GM21717 (cell line): ENCODE measurements around the gene MAP1LC3B.

ENCODE experiments used
- ATAC-seq: cut with Tn5 transposase; IDR thresholded peaks from one replicate; pipeline ENCODE4 v1.9.1; 2021; ENCODE audit warnings: mild to moderate bottlenecking, moderate library complexity; ENCODE audit not compliant: unreplicated experiment

The MAP1LC3B gene

DNA sequence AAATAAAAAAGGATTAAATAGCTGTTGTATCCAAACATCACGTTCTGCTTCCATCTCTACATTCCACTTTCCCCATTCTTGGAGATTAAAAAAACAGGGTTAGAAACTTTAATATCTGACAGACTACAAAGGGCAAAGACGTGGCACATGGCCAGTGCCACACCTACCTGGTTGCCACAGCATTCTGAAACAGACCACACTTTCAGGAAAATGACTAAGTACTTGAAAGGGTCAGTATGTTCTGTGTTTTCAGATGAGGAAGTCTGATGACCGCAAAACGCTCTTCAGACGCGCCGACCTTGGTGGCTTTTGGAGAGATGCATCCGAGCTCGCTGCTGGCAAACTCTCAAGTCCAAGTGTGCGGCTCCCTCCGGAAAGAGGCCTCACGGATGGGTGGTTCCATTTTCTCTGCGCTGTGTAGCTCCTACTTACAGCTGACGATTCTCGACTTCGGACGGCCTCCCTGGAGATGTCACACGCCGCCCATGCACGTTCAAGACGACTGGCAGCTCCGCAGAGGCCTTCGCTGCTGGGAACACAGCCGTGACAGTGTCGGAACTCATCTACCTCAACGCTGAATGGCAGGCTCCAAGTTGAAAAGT is 15.5 kb downstream of the MAP1LC3B start:
- ATAC-seq = no peak

DNA sequence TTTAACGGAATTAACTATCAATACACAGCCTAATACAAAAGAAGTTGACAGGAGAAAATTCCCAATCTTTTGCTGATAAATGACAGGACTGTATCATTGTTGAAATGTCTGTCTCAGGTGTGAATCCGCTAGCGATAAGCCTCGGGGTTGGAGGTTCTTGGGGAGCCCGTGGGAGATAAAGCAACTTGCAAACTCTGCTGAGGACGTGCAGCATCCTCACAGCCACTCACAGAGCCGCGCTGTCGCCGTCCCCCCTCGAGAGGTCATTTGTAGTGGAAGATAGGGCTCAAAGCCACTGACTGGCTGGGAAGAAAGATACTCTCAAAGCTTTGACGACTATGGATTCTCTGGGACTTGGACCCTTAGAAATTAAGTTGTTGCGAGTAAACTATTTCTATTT is 17.0 kb downstream of the MAP1LC3B start:
- ATAC-seq = no peak

DNA sequence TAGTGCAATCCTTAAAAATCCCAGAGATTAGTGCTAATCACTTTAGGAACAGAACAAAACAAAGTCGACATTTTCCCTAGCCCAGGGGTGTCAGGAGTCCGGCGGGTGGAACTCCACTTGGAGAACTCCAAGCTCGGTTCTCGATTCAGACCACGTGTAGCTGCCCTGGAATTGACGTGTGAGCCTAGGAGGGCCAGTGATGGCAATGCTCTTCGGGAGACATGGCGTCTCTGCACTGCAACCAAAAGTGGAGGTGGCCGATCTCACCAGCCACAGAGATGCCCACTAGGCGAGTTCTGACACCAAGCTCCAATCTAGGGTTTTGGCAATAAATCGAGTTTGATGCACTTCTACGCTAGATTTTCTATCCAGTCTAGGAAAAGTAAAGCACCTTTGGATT is 17.6 kb downstream of the MAP1LC3B start:
- no peak for ATAC-seq

DNA sequence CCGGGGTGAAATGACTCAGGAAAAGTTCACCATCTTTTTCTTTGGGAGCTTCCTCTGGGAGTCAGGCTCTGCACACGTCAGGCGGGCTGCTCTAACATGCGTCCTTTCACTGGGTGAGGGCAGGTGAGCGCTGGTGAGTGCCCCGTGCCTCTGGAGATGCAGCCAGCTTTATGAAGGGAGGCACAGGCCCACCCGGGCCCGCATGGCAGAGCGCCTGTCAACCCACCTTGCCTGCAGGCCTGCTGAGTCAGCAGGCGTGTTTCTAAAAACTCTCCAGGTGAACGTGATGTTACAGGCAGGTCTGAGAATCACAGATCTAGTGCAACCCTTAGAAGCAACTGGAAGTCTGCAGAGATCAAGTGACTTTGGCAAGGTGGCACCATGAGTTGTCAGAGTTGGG is 18.4 kb downstream of the MAP1LC3B start:
- no peak for ATAC-seq

DNA sequence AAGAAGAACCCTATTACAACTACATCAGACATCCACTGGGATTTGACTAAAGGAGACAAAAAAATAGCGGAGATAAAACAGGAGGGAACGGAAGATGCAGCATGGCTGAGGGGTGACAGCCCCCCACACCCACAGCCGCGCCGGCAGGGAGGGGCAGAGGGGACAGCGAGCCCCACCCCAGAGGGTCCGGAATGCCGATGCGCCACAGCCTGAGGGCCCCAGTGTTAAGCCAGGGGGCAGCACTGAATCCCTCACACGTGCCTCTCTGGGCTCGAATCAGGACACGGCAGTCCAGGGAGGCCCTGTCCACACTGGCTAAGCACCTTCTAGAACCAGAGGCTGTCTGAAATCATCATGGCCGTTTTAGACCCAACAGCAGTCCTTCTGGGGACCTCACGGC is 18.8 kb downstream of the MAP1LC3B start:
- ATAC-seq = no peak

DNA sequence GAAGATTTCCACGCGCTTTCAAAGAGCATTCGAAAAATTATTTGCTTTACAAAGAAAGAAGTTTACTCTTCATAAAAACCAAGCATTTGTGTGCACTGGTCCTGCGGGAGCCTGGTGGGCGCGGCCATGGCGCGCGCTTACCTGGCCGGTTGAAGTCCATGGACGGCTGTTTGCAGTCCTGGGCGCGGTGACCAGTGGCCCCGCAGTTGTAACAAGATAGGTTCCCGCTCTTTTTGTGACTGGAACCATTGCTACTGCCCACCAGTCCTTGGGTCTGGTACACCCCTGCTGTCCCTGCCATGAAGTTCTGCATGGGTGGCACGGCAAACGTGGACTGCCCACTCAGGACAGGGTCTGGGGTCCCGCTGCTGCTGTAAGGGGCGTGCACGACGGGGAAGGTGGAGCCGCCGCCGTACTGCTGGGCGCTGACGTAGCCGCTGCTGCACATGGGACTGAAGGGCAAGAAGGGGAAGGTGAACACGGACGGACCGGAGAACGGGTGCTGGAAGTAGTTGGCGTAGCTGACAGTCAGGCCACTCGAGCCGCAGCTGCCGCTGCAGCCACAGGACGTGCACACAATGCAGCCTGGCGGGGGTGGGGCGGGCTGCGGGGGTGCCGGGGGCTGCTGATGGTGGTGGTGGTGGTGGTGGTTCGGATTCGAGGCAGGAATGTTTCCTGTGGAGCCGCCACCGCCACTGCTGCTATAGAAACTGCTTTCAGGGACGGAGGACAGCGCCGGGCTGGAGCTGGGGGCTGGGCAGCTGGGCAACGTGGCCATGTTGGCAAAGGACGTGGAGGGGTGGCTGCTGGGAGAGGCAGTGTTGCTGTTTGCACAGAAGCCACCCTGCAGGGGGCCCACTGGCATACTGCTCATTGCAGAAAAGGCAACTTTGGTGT is 19.5 kb downstream of the MAP1LC3B start:
- no peak for ATAC-seq

DNA sequence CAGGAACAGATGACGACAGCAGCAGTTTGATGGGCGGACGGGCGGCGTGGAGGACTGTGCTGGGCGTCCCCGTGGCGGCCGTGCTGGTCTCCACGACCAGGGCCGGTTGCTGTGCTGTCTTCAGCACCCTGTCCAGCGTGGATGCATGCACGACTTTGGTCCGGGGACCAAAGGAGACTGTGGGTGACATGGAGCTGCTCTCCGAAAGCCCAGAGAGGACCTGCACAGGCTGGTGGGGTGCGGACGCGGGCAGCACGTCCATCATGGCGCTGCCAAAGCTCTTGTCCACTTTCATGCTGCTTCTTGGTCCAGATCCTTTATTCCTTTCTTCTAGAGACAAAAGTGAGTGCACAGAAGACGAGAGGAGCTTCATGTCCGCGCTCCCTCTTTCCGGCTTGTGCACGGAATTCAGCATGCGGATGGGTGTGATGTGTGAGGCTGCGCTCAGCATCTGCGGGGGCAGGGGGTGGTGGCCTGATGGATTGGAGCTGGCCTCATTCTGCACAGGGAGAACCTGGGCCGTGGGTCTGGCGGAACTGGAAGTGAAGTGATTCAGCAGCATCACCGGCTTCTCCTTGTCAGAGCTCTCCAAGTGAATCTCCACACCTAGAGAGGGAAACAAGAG is 20.3 kb downstream of the MAP1LC3B start:
- no peak for ATAC-seq

DNA sequence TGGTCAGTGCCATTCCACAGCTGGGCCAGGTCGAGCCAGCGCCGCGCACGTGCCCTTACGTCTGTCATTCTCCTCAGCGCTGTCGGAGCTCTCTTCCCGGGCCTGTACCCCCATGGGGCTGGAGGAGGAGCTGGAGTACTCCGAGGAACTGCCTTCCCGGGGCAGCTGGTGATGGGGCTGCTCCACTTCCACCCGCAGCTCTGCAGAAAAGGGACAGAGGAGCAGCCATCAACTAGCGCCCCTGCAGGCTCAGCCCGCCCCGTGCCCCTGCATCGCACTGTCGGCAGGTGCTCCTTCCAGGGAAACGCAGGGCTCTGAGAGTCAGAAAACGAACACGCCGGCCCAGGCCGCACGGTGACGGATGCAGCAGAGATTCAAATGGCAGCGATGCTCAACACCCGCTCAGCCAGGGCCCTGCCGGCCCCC is 20.9 kb downstream of the MAP1LC3B start:
- ATAC-seq = no peak

DNA sequence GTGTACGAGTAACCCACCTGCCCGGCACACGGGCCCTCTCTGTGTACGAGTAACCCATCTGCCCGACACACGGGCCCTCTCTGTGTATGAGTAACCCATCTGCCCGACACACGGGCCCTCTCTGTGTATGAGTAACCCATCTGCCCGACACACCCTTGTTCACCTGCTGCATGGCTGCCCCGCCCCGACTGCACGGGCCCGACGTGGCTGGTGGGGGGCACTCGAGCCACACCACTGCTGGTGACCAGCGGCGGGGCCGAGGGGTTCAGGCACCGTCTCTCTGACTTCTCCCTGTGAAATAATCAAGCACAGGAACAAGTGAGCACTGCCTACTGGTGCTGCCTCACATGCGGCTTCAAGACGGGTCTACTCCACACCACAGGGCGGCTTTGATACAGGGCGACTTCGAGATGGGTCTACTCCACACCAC is 22.1 kb downstream of the MAP1LC3B start:
- no peak for ATAC-seq

DNA sequence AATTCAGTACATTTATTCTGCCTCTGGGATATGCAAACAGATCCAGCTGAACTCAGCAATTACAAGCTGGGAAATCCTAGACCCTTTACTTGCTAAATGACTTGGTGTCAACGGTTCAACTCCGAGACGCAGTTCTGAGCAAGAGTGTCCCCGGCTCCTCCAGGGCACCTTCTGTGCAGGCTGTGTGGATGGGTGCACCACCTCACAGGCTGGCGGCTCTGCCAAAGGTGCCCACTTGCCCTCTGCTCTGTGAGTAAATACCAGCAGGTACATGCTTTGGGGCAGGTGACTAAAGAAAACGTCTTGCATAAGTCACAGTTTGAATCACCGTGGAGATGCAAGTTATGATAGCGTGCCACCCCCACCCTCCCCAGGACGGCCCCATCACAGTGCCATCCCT is 23.3 kb downstream of the MAP1LC3B start:
- no peak for ATAC-seq

DNA sequence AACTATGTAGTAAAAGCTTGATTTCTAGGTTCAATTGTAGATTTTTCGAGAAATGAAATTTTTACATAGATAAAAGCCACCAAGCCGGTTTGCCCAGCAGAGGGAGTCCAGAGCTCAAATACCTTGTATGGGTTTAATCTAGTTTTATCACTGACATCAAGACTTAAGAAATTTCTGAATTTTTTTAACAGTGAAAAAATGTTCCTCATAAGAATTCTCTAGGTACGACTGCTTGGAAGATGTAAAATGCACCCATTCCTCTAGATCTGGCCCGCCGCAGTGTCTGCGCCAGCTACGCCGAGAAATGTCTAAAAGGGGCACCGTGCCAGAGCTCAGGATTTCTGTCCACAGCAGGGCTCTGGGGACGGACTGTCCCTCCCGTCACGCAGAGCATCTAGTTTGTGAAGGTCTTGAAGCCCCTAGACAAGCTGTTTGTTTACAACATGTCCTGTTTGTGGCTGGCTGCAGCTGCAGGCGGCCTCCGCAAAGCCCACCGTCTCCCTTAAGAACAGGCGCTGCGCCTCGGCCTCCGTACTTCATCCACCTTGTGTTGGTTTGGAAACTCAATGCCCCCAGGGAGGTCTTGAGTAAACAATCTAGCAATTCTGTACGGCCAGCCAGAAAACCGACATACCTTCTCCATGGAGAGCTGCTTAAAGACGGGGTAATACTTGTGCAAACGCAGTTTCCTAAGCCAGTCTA is 24.8 kb downstream of the MAP1LC3B start:
- no peak for ATAC-seq

DNA sequence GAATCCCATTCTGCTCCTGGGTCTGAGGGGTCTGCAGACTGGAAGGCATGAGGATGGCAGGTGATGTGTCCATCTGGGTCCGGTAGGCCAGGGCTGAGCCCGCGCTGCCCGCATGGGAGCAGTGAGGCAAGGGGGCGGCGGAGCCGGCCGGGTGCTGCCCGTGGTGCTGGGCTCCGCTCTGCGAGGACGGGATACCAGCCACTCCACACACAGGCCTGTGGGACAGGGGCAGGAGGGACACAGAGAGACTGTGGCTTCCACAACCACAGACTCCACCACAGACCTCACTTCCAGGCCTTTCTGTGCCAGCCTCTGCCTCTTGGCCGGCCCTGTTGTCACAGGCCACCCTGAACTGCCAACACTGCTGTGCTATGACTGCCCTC is 25.4 kb downstream of the MAP1LC3B start:
- no peak for ATAC-seq

DNA sequence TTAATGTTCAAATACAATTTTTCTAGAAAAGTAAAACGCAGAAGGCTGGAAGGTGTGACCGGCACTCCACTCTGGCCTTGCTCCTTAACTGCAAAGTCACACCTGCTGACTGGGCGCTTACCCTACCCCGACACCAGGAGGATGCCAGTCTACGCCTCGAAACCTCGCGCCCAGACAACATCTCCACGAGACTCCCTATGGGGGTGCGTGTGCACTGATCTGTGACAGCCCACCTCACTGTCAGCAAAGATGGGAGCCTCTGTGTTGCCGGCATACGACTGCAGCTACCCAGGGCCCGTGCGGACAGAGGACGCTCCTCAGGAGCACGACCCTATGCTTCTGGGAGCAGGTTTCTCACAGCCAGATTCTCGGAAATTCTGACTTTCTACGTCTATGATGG is 26.1 kb downstream of the MAP1LC3B start:
- no peak for ATAC-seq

DNA sequence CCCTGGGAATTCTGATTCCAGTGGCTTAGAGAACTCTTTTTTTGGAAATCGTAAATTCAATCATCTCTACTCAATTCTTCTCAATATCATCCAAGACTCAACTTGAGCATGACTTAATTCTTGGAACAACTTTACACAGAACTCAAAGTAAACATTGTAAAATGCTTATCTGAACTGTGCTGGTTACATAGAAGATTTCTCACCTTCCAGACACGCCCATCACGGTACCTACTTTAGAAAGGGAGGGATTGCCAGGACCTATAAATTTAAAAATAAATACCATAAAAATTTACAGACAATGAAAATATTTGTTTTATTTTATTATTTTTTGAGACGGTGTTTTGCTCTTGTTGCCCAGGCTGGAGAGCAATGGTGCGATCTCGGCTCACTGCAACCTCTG is 26.5 kb downstream of the MAP1LC3B start:
- ATAC-seq = no peak

DNA sequence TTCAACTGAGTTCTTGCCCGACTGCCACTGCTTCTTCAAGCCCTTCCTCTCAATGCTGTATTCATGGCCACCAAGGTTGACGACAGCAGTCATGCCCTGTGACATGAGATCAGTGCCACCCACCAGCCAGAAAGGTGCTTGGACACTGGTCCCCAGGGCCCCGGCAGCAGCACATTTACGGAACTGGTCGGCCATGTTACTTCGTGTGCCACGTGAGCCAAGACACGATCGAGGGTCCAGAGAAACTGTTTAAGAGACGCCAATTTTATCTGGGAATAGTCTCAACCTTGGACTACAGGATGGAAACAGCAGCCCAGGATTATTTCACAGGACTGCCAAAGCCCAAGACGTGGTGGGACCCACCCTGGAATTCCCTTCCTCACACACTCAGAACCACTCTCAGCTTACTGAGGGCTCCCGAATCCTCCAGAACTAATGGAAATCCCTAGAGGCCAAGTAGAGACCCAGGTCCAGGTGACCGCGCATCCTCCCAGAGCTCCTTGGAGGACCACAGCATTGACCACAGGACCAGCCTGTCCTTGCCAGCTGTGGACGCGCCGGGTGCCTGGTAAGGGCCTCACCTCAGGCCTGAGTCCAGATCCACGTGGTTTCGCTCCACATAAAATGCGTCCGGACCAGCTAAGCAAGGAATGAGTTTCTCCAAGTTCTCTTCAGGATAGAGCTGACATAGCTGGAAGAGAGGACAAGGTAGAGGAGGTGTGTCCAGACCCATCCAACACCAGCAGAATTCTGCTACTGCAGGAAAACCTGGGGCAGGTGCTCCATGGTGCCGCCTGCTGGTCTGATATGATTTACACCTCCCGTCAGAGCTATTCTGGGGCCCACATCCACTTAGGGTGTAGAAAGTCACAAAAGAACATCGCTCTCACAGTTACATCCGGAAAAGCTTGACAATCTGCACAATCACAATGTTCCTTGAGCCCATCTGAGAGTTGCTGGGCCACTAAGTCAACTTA is 28.2 kb downstream of the MAP1LC3B start:
- no peak for ATAC-seq

DNA sequence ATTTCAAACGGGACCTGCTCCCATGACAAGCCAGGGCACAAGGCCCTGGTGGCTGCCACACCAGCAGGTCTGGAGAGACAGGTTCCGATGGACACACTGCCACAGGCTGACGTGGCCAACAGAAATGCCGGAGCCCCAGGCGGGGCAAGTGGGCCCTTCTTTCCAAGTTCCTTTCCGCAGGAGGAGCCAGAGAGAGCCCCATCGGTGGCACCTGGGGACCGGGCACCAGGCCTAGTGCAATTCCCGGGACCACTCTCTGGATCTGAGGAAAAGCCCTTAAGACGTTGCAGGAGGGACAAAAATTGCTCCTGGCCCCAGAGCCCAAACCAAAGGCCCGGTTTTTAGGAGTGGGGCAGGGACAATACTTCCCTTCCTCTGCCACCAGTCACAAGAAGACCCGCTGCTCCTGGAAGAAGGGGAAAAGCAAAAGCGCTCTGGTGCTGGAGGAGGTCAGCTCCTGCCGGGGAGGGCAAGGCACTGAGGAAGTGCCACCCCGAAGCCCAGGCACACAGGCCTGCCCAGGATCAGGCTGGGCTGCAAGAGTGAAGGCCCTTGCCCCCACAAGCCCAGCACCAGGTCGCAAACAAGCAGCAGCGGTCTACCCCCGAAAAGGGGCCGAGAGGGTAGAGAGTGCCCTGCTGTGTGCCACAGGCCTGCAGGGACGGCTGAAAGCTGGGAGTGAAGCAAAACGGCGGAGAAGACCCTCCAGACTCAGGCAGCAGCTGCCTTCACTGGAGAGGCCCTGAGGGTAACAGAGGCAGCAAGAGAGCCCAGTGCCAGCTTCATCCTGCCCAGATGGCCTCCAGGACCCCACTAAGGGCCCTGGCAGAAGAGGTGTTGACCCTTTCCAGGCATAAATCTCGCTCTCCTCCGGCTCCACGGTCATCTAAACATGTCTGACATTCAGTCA is 29.1 kb downstream of the MAP1LC3B start:
- ATAC-seq = no peak

DNA sequence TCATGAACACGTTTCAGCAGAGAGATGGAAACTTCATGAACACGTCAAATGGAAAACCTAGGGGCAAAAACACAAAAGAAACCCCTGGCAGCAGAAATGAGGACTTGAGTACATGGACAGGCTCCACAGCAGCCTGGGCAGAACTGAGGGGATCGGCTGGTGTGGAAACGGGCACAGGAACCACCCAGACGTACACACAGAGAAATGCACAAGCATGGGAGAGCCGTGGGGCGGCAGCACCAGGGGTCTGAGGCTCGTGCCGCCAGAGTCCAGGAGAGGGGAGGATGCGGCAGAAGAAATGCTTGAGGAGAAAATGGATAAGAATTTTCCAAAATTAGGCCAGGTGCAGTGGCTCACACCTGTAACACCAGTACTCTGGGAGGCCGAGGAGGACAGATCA is 30.0 kb downstream of the MAP1LC3B start:
- no peak for ATAC-seq

DNA sequence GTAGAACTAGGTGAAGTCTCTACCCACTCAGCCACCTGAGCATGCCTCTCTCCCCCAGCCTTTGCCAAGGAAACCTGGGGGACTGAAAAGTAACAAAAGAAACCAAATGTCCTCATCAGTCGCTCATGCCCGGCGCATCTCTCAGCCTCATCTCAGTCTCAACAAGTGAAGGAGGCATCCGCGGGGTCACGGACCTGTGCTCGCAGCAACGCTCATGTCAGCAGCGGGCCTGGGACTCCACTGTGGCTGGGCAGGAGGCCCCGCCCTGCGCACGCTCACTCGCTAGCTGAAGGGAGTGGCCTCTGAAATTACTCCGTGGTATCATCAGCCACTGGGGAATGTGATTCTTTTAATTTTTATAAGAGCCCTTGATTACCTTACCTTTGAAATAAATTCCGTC is 31.3 kb downstream of the MAP1LC3B start:
- ATAC-seq = no peak

DNA sequence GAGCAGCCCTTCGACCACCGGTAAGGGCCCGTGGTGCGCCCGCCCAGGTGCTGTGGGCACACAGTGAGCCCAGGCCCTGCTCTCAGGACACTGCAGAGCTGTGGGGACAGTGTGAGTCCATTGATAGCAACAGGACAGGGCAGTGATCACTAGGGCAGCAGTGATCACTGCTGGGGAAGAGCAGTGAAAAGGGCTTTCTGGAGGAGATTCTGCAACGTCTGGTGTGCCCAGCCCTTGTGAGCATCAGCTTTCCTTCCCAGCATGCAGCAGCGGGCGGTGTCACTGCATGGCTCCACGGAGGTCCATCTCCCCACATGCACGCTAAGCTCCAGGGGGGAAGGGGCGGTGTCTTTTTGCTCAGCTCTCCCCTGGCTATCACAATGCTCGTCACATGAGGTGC is 32.1 kb downstream of the MAP1LC3B start:
- no peak for ATAC-seq
